BE2C (cell line): ENCODE measurements around the gene FLYWCH2.

ENCODE experiments used
- DNase-seq: peaks from one replicate; pipeline ENCODE4 v3.0.0-alpha.2; 2020
- H3K27me3 ChIP-seq: fragments of 250-450 bp; sonication (Bioruptor Pico); 2 replicates; pipeline ENCODE4 v1.5.1; 2020; ENCODE audit warnings: mild to moderate bottlenecking
- H3K36me3 ChIP-seq: fragments of 250-450 bp; sonication (Bioruptor Pico); 2 replicates; pipeline ENCODE4 v1.5.1; 2020; ENCODE audit warnings: mild to moderate bottlenecking
- H3K4me1 ChIP-seq: fragments of 250-450 bp; sonication (Bioruptor Pico); 2 replicates; pipeline ENCODE4 v1.5.1; 2020
- H3K4me3 ChIP-seq: 2 replicates; pipeline ENCODE4 v1.5.1; 2011; ENCODE audit warnings: low read depth, low read length
- H3K9me3 ChIP-seq: fragments of 250-450 bp; sonication (Bioruptor Pico); 2 replicates; pipeline ENCODE4 v1.5.1; 2020
- CTCF ChIP-seq: IDR thresholded peaks from 2 replicates; pipeline ENCODE4 v1.5.1; 2012; ENCODE audit warnings: mild to moderate bottlenecking, low read depth, low read length

FLYWCH2 gene

GRCh38 chr16:2895813-2896212, 12.8 kb downstream of the FLYWCH2 start:
- Histone ChIP-seq H3K36me3 (peaks cover 12% of the 10 kb centered on the region), H3K4me3 (no peak overlapping the region), H3K9me3 (no peaks in the 10 kb centered on the region), H3K4me1 (peaks cover 4% of the 10 kb centered on the region; the same call in 1 of the 2 replicates), H3K27me3 (no peaks in the 10 kb centered on the region)
- no peak for DNase-seq
- TF ChIP-seq CTCF: no peak

GRCh38 chr16:2896480-2897010, 13.5 kb downstream of the FLYWCH2 start:
- no peak for DNase-seq
- no peaks in the 10 kb centered on the region; the same call in 1 of the 2 replicates for H3K4me1 ChIP-seq
- H3K4me3 ChIP-seq: no peak overlapping the region
- H3K36me3 ChIP-seq: peaks cover 12% of the 10 kb centered on the region
- H3K27me3 ChIP-seq: no peaks in the 10 kb centered on the region
- H3K9me3 ChIP-seq: no peaks in the 10 kb centered on the region
- TF ChIP-seq CTCF: no peak

GRCh38 chr16:2897110-2897509, 14.1 kb downstream of the FLYWCH2 start:
- no peak for DNase-seq
- TF ChIP-seq CTCF: no peak

GRCh38 chr16:2898831-2899563, 16.0 kb downstream of the FLYWCH2 start:
- TF ChIP-seq CTCF: no peak

More at GRCh38 chr16:2897110-2897509, 14.1 kb downstream of the FLYWCH2 start:
- Histone ChIP-seq H3K4me1 (no peaks in the 10 kb centered on the region; the same call in 1 of the 2 replicates), H3K4me3 (no peak overlapping the region), H3K27me3 (no peaks in the 10 kb centered on the region), H3K36me3 (peaks cover 12% of the 10 kb centered on the region), H3K9me3 (no peaks in the 10 kb centered on the region)

GRCh38 chr16:2899564-2900072, 16.6 kb downstream of the FLYWCH2 start:
- no peaks in the 10 kb centered on the region for H3K27me3 ChIP-seq
- H3K4me3 ChIP-seq: no peak overlapping the region
- no peak for DNase-seq
- H3K9me3 ChIP-seq: no peaks in the 10 kb centered on the region
- H3K36me3 ChIP-seq: peaks cover 12% of the 10 kb centered on the region
- no peak for TF ChIP-seq CTCF
- H3K4me1 ChIP-seq: no peaks in the 10 kb centered on the region; the same call in 1 of the 2 replicates

More at GRCh38 chr16:2898831-2899563, 16.0 kb downstream of the FLYWCH2 start:
- no peak overlapping the region for H3K4me3 ChIP-seq
- no peak for DNase-seq
- H3K36me3 ChIP-seq: peaks cover 12% of the 10 kb centered on the region
- no peaks in the 10 kb centered on the region; the same call in 1 of the 2 replicates for H3K4me1 ChIP-seq
- H3K27me3 ChIP-seq: no peaks in the 10 kb centered on the region
- no peaks in the 10 kb centered on the region for H3K9me3 ChIP-seq
